SJCRH30 (cell line): Measurements from ENCODE around the gene SIRPG. TPM values are rescaled to one million over a fixed set of nuclear protein-coding genes. Genes with fewer than 3 reads are reported as not detected.
"Not testable (repeated sequence)": the region's sequence is repeated elsewhere in the genome, so short reads cannot be mapped to it uniquely, and the experiment has no call there.

ENCODE experiments used
- DNase-seq, 2 experiments: peaks; one replicate each; pipeline ENCODE4 v3.0.0-alpha.2; 2015 to 2020
- H3K27ac ChIP-seq: fragments of 250-450 bp; sonication (Bioruptor Pico); 2 replicates; pipeline ENCODE4 v1.5.1; 2020; ENCODE audit warnings: mild to moderate bottlenecking, moderate library complexity
- H3K27me3 ChIP-seq: fragments of 250-450 bp; sonication (Bioruptor Pico); 2 replicates; pipeline ENCODE4 v1.5.1; 2020; ENCODE audit warnings: mild to moderate bottlenecking, moderate library complexity
- H3K36me3 ChIP-seq: fragments of 250-450 bp; sonication (Bioruptor Pico); 2 replicates; pipeline ENCODE4 v1.5.1; 2020; ENCODE audit warnings: mild to moderate bottlenecking, moderate library complexity
- H3K4me1 ChIP-seq: fragments of 250-450 bp; sonication (Bioruptor Pico); 2 replicates; pipeline ENCODE4 v1.5.1; 2020; ENCODE audit warnings: mild to moderate bottlenecking, moderate library complexity
- H3K4me3 ChIP-seq: fragments of 250-450 bp; sonication (Bioruptor Pico); 2 replicates; pipeline ENCODE4 v1.5.1; 2020; ENCODE audit warnings: mild to moderate bottlenecking, moderate library complexity
- H3K9me3 ChIP-seq: fragments of 250-450 bp; sonication (Bioruptor Pico); replicated peaks from 2 replicates; pipeline ENCODE4 v1.5.1; 2020; ENCODE audit warnings: mild to moderate bottlenecking, moderate library complexity
- total RNA-seq: library from RNA; depleted of rRNA; stranded (reverse); fragments of >200 nt; shearing (Covaris generic); gene quantifications from 2 replicates; pipeline ENCODE4 v1.2.3, GENCODE V29; 2014

The SIRPG gene
- total RNA-seq, 1 experiment from 2014 or later, result not detected

- Histone ChIP-seq H3K36me3 (no peaks in the 10 kb centered on the region), H3K4me1 (no peaks in the 10 kb centered on the region), H3K4me3 (no peak overlapping the region), H3K27me3 (0 out of 2 replicates have a peak, but pooled peaks cover 7% of the 10 kb centered on the region), H3K9me3 (no peaks in the 10 kb centered on the region), H3K27ac (no peak overlapping the region)
- DNase-seq, result no peak
These were observed 4.1 kb upstream of the SIRPG start for GRCh38 chr20:1661542-1662299.

- no peak overlapping the region for H3K4me3 ChIP-seq
These were observed 2.7 kb upstream of the SIRPG start for GRCh38 chr20:1660246-1660645.

GRCh38 chr20:1656844-1657243, 735 bp downstream of the SIRPG start:
- Histone ChIP-seq H3K36me3 (no peaks in the 10 kb centered on the region), H3K4me3 (no peak overlapping the region), H3K4me1 (no peaks in the 10 kb centered on the region), H3K27ac (no peak overlapping the region), H3K9me3 (no peaks in the 10 kb centered on the region), H3K27me3 (0 out of 2 replicates have a peak, but pooled peaks cover 7% of the 10 kb centered on the region)
- no peak for DNase-seq

More at GRCh38 chr20:1660246-1660645, 2.7 kb upstream of the SIRPG start:
- H3K27me3 ChIP-seq, result 0 out of 2 replicates have a peak, but pooled peaks cover 7% of the 10 kb centered on the region
- DNase-seq, result no peak
- no peaks in the 10 kb centered on the region for H3K9me3 ChIP-seq
- no peaks in the 10 kb centered on the region for H3K36me3 ChIP-seq
- no peak overlapping the region for H3K27ac ChIP-seq
- H3K4me1 ChIP-seq, result no peaks in the 10 kb centered on the region

GRCh38 chr20:1654996-1655395, 2.6 kb downstream of the SIRPG start:
- DNase-seq, result no peak
- no peaks in the 10 kb centered on the region for H3K9me3 ChIP-seq
- H3K4me3 ChIP-seq, result no peak overlapping the region
- no peaks in the 10 kb centered on the region for H3K4me1 ChIP-seq
- no peak overlapping the region for H3K27ac ChIP-seq
- H3K36me3 ChIP-seq, result no peaks in the 10 kb centered on the region
- H3K27me3 ChIP-seq, result 0 out of 2 replicates have a peak, but pooled peaks cover 7% of the 10 kb centered on the region

- Histone ChIP-seq H3K9me3 (no peaks in the 10 kb centered on the region), H3K4me1 (no peaks in the 10 kb centered on the region), H3K36me3 (no peaks in the 10 kb centered on the region), H3K27me3 (0 out of 2 replicates have a peak, but pooled peaks cover 1% of the 10 kb centered on the region), H3K4me3 (no peak overlapping the region), H3K27ac (no peak overlapping the region)
- no peak for DNase-seq
These were observed 4.6 kb downstream of the SIRPG start for GRCh38 chr20:1652960-1653359.

- H3K27me3 ChIP-seq, result no peaks in the 10 kb centered on the region
- no peaks in the 10 kb centered on the region for H3K36me3 ChIP-seq
- no peaks in the 10 kb centered on the region for H3K4me1 ChIP-seq
- no peaks in the 10 kb centered on the region for H3K9me3 ChIP-seq
- H3K27ac ChIP-seq, result no peak overlapping the region
- no peak overlapping the region for H3K4me3 ChIP-seq
- DNase-seq, result no peak
These were observed 5.5 kb downstream of the SIRPG start for GRCh38 chr20:1652104-1652503.

GRCh38 chr20:1651268-1652058, 6.1 kb downstream of the SIRPG start:
- H3K9me3 ChIP-seq, result no peaks in the 10 kb centered on the region
- no peaks in the 10 kb centered on the region for H3K27me3 ChIP-seq
- no peaks in the 10 kb centered on the region for H3K4me1 ChIP-seq
- peak in 1 of 2 experiments; percentile 6 for DNase-seq
- no peaks in the 10 kb centered on the region for H3K36me3 ChIP-seq
- no peak overlapping the region for H3K27ac ChIP-seq
- no peak overlapping the region for H3K4me3 ChIP-seq

- Histone ChIP-seq H3K27ac (no peak overlapping the region), H3K4me1 (no peaks in the 10 kb centered on the region), H3K36me3 (no peaks in the 10 kb centered on the region), H3K9me3 (no peaks in the 10 kb centered on the region), H3K4me3 (no peak overlapping the region), H3K27me3 (no peaks in the 10 kb centered on the region)
- no peak for DNase-seq
These were observed 9.5 kb downstream of the SIRPG start for GRCh38 chr20:1648101-1648500.

- Histone ChIP-seq H3K4me1 (no peaks in the 10 kb centered on the region), H3K27me3 (peaks cover under 1% of the 10 kb centered on the region; the same call in 1 of the 2 replicates), H3K4me3 (no peak overlapping the region), H3K36me3 (no peaks in the 10 kb centered on the region), H3K9me3 (no peaks in the 10 kb centered on the region), H3K27ac (no peak overlapping the region)
- no peak for DNase-seq
These were observed 10.6 kb downstream of the SIRPG start for GRCh38 chr20:1646975-1647431.

GRCh38 chr20:1644101-1644962, 13.2 kb downstream of the SIRPG start:
- Histone ChIP-seq H3K4me3 (no peak overlapping the region), H3K27me3 (peaks cover 4% of the 10 kb centered on the region; the same call in 1 of the 2 replicates), H3K9me3 (no peaks in the 10 kb centered on the region), H3K36me3 (no peaks in the 10 kb centered on the region), H3K27ac (no peak overlapping the region), H3K4me1 (no peaks in the 10 kb centered on the region)
- no peak for DNase-seq

- H3K4me1 ChIP-seq, H3K27me3 ChIP-seq, H3K9me3 ChIP-seq, H3K27ac ChIP-seq, H3K4me3 ChIP-seq, DNase-seq, H3K36me3 ChIP-seq: not testable (repeated sequence)
These were observed 18.9 kb downstream of the SIRPG start for GRCh38 chr20:1638643-1639042.

GRCh38 chr20:1637755-1638154, 19.8 kb downstream of the SIRPG start:
- no peak for DNase-seq
- Histone ChIP-seq H3K36me3 (no peaks in the 10 kb centered on the region), H3K27me3 (peaks cover 4% of the 10 kb centered on the region; the same call in 1 of the 2 replicates), H3K4me1 (no peaks in the 10 kb centered on the region), H3K27ac (no peak overlapping the region), H3K4me3 (no peak overlapping the region), H3K9me3 (no peaks in the 10 kb centered on the region)

GRCh38 chr20:1637226-1637625, 20.4 kb downstream of the SIRPG start:
- Histone ChIP-seq H3K4me3 (no peak overlapping the region), H3K36me3 (no peaks in the 10 kb centered on the region), H3K9me3 (no peaks in the 10 kb centered on the region), H3K27me3 (peaks cover 4% of the 10 kb centered on the region; the same call in 1 of the 2 replicates), H3K27ac (no peak overlapping the region), H3K4me1 (no peaks in the 10 kb centered on the region)
- no peak for DNase-seq

GRCh38 chr20:1636621-1637020, 21.0 kb downstream of the SIRPG start:
- H3K4me3 ChIP-seq, result no peak overlapping the region
- H3K27me3 ChIP-seq, result no peaks in the 10 kb centered on the region; the same call in 1 of the 2 replicates
- DNase-seq, result no peak
- H3K9me3 ChIP-seq, result no peaks in the 10 kb centered on the region
- no peaks in the 10 kb centered on the region for H3K4me1 ChIP-seq
- no peaks in the 10 kb centered on the region for H3K36me3 ChIP-seq
- H3K27ac ChIP-seq, result no peak overlapping the region
